NCI-H187 (cell line): ENCODE measurements around the gene USP9Y.
"Not testable (repeated sequence)": the region's sequence is repeated elsewhere in the genome, so short reads cannot be mapped to it uniquely, and the experiment has no call there.

Experiments used
- DNase-seq, 2 experiments: peaks; one replicate each; lab custom pipeline; 2025; lab: John Stamatoyannopoulos, UW

The USP9Y gene, protein sequence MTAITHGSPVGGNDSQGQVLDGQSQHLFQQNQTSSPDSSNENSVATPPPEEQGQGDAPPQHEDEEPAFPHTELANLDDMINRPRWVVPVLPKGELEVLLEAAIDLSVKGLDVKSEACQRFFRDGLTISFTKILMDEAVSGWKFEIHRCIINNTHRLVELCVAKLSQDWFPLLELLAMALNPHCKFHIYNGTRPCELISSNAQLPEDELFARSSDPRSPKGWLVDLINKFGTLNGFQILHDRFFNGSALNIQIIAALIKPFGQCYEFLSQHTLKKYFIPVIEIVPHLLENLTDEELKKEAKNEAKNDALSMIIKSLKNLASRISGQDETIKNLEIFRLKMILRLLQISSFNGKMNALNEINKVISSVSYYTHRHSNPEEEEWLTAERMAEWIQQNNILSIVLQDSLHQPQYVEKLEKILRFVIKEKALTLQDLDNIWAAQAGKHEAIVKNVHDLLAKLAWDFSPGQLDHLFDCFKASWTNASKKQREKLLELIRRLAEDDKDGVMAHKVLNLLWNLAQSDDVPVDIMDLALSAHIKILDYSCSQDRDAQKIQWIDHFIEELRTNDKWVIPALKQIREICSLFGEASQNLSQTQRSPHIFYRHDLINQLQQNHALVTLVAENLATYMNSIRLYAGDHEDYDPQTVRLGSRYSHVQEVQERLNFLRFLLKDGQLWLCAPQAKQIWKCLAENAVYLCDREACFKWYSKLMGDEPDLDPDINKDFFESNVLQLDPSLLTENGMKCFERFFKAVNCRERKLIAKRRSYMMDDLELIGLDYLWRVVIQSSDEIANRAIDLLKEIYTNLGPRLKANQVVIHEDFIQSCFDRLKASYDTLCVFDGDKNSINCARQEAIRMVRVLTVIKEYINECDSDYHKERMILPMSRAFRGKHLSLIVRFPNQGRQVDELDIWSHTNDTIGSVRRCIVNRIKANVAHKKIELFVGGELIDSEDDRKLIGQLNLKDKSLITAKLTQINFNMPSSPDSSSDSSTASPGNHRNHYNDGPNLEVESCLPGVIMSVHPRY (N-terminal part only)

DNA sequence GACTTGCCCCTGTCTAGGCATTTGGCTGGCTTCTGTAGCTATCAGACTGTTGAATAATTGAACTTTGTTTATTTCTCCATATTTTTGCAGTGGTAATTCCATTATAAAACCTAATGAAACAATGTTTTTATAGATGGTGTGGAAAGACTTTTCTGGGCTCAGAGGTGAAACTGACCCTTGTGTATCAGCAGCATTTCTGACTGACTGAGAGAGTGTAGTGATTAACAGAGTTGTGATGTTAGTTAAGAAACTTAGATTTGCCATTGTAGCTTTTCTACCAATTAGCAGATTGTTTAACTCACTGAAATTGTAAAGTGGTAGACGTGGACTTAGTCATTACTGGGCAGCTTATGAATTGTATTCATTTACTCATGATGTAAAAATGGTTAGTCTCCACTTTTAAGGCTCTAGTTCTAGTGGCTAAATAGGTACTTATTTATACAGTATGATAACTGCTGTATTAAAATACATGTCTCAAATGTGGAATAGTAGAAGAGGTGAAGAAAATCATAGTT is at the start of gene USP9Y:
USP9Y (plus strand) TSS at position 51 of the 515 bp plus-strand sequence. CDS start 8,217 bp downstream, outside the sequence.
- DNase-seq = no peak

DNA sequence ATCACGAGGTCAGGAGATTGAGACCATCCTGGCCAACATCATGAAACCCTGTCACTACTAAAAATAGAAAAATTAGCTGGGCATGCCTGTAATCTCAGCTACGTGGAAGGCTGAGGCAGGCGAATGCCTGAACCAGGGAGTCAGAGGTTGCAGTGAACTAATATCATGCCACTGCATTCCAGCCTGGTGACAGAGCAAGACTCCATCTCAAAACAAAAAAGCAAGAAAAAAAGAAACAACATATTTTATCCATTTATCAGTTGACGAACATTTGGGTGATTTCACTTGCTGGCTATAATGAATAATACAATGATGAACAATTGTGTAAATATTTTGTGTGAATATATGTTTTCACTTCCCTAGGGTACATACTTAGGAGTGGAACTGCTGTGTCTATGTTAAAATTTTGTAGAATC is 49.4 kb upstream of the USP9Y start:
- DNase-seq = no peak

DNA sequence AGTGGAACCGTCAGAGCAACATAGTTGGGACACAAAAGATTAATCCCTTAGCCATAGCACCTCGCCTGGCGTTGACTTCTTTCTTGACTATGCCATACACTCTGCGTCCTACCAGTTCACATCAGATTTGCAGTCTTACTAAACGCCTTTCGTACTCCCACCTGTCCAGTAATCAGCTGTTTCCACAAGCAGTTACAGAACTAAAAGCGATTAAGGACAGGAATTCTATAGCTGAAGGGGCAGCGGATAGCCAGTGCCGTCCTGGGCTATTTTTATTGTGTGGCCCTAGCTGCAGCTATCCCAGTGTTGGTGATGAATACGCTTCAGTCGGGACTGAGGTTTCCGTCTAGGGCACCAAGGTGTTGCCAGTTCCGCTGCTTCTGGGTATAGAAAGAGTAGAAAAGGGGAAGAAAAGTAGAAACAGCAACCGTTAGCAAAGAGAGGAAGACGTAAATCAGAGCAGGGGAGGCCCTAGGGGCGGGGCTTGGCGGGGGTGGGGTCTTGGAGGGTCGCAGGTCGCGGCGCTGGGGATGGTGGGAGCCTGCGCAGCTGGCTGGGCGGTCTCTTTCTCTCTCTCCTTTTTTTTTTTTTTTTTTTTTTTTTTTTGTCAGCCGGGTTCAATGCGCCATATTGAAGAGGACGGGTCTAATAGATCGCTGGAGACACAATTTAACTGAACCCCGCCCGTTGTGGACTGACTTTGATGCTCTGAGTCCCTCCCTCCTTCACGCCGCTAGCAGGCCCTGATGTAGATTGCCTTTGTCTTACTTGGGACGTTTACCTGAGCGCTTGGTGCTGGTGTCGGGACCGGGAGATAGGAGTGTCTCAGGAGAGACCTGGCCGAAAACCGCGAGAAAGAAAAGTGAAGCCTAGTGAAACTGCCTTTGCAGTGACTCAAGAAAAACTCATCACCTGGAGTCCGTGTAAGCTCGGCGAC is 39.0 kb upstream of the USP9Y start:
- no peak for DNase-seq

DNA sequence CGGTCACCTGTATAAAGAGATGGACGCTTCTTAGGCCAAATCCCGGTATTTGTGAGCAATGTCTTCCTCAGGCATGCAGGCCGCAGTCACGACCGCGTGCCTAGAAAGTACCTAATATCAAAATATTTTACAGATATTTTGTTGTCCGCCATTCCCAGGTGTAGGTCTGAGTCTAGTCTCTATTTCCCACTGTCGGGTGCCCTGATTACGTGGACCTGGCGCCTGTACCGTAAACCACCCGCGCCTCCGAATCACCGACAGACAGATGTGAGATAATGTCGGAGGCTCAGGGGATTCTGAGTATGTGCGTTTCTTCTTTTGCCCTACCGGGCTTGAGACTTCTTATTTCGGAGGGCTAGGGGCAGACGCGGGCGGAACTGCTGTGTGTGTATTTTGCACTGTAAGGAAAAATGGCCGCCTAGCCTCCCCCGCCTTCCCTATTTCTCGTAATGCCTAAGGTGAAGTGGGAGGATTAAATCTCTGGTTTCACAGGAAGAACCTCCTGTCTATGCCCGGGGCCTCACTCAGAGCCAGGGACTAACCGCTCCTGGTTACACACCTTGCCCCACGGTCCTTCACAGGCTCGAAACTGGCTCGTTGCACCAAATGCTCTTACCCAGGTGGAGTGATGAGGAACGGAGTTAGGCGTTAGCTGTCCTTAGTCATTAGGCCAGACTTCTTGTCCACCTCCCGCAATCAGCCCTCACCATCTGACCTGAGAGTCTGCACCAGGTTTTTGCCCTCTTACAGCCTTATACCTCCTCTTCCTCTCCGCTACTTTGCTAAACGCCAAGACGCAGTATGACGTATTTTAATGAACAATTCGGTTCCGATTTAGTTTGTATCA is 38.1 kb upstream of the USP9Y start:
- DNase-seq = no peak

DNA sequence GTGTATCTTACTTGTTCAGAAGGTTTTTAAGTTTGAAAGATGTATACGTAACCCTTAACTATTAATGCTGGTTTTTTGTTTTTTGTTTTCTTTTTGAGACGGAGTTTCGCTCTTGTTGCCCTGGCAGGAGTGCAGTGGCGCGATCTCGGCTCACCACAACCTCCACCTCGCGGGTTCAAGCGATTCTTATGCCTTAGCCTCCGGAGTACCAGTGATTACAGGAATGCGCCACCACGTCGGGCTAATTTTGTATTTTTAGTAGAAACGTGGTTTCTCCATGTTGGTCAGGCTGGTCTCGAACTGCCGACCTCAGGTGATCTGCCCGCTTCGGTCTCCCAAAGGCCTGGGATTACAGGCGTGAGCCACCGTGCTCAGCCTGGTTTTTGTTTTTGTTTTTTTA is 37.2 kb upstream of the USP9Y start:
- DNase-seq = not testable (repeated sequence)

DNA sequence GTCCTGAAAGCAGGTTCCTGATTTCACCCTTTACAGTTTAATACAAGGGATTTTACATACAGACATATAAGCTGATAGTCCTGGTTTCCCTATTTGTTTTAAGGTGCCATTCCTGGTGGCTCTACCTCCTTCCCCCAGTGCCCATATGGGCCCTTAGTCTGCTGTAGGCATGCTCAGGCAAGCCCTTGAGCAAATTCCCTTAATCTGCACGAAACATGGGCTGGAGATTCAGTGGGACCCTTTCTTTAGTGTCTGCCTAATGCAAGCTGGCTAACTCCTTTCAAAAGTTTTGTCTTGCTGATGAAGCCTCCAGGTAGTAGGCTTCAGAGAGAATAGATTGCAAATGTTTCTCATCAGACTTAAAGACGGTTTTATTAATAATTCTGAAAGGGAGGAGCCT is 22.9 kb upstream of the USP9Y start:
- no peak for DNase-seq

DNA sequence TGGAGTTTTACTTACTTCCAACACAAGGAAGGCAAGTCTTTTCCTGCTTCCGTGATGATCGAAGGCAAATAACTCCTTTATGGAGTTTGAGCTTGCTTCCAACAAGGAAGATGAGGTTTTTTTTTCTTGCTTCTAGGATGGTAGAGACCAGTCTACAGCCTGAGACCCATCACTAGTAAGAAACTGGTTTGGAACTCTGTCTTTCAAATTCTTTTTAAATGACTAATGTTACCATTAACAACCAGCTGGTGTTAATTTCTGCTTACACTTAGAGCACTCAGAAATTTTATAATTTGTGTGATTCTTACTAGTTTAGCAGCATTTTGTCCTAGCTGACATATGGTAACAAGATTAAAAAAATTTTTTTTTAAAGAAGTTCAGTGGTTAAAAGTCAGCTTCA is 19.5 kb upstream of the USP9Y start:
- DNase-seq = no peak

DNA sequence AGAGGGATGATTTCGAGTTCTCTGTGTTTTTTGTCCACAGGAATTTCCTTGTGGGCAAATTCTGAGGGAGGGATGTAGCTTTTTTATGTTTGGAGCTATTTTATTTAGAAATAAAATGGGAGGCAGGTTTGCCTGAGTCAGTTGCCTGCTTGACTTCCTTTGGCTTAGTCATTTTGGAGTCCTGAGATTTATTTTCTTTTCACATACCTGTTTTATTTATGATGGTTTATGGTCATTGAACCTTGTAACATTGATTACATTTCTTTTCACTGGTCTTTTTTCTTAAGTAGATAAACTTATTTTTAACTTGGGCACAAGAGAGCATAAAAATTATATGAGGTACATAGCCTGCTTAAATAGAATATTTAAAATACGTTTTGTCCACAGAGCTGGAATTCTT is 12.7 kb upstream of the USP9Y start:
- DNase-seq = no peak

DNA sequence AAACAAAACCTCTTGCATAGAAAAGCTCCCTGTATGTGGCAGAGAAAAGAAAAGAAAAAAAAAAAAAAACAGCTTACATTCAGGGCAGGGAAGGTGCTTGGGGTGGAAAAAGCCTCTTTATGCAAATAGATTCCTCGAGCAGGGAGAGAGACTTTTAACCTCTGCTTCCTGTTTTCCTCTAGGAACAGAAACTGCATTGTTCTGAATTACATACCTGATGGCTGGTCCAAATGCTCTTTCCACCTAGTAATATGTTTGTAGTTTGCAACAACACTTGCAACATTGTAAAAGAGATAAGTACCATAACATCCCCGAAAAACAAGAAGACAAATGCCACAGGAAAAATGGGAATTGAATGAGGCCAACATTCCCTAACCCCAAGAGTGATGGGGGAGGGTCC is 944 bp upstream of the USP9Y start:
- no peak for DNase-seq

DNA sequence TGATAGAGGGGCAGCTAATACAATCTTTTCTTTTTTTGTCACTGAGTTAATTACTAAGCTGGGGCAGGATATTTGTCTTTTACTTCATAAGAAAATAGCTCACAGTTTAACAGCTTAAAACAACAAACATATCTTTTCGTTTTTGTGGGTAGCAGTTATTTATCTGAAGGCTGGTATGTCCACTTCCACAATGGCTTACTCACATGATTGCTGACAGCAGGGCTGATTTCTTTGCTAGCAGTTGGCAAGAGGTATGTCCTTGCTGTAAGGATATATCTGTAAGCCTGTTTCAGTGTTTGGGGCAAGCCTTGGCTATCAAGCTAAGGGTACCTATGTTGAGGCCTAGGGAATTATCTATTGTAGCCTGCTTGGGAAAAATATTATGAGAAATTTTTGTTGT is 1.1 kb downstream of the USP9Y start:
- DNase-seq = no peak

DNA sequence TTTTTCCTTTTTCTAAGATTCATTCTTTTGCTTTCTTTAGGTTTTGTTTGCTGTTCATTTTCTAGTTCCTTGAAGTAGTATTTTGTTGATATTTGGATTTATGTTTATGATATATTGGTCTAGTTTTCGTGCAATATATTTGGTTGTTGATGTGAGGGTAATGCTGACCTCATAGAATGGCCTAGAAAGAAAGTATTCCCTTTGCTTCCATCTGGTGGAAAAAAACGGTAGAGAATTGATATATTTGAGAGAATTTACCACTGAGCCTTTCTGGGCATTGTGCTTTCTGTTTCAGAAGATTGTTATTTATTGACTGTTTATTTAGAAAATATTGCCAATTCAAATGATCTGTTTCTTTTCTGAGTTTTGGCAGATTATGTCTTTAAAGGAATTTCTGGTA is 9.4 kb downstream of the USP9Y start:
- DNase-seq = no peak

DNA sequence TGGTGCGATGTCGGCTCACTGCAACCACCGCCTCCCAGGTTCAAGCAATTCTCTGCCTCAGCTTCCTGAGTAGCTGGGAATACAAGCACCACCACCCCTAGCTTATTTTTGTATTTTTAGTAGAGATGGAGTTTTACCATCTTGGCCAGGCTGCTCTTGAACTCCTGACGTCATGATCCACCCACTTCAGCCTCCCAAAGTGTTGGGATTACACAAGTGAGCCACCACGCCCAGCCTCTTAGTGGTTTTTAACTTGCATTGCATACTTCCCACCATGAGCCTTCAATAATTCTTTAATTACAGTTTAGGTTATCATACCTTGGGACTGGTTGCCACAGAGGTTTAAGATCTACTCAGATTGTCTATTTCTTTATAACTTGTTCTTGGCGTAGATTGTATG is 14.3 kb downstream of the USP9Y start:
- DNase-seq = no peak

DNA sequence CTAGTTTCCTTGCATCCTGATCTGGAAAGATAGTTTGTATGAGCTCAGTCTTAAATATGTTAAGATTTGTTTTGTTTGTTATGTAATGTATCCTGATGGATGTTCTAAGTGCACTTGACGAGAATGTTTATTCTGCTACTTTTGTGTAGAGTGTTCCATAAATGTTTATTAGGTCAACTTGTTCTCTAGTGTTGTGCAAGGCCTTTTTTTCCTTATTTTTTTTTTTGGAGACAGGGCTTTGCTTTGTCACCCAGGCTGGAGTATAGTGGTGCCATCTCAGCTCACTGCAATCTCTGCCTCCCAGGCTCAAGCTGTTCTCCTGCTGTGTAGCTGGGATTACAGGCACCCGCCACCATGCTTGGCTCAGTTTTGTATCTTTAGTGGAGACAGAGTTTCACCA is 28.7 kb downstream of the USP9Y start:
- DNase-seq = no peak

DNA sequence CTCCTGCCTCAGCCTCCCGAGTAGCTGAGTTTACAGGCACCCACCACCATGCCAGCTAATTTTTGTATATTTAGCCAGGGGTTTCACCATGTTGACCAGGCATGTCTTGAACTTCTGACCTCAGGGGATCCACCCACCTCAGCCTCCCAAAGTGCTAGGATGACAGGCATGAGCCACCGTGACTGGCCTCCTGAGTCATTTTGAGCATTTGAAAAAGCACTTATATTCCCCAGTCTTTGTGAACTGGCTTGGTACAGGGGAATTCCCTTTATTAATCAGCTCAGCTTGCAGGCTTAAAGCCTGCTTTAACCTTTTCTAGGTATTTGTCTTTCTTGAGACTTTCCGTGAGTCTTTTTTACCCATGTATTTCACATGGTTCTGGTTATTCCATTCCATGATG is 32.6 kb downstream of the USP9Y start:
- DNase-seq = no peak

DNA sequence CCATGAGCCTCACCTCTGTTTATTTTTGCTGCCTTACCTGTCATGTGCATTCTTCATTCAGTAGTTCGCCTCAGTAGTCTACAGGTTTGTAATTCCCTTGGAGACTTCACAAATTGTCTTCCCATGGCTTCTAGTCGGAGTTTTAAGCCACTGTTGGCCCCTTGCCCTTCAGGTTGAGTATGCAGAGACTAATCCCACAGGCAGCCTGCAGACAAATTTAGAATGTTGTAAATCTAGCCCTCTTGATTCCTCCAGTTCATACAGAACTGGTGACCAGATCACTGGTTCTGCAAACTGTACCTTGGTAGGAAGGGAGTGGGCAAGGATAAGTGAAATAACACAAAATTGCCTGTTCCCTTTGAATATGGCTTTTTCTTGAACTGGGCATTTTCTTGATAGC is 33.0 kb downstream of the USP9Y start:
- no peak for DNase-seq

DNA sequence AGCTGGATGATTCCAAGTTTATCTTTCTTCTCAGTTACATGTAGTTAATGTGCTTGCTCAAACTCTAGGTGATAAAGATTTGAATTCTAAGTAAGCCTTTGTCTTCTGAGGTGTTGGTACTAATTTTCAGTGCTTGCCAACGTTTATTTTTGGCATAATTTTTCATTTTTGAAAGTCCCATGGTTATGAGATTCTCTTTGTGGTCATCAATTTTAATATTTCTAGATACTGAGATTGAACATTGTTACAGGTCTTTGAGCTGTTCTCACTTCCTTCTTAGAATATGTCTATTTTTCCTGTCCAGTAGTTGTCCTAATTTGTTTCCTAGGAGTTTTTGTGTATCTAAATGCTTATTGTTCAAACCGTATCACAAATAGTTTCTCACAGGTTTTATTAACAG is 40.4 kb downstream of the USP9Y start:
- DNase-seq = no peak

DNA sequence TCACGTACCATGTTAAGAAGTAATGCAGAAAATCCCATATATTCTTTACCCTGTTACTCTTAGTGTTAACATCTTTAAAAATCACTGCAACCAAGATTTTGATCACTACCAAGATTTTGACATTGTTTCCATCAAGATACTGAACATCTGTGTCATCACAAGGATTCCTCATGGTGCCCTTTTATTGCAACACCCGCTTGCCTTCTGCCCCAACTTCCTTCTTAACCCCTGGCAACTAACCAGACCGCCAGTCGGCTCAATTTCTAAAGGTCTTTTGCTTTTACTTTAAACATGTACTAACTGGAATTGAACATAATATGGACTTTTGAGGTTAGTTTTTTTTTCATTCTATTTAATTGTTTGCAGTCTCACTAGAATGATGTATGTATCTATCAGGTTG is 41.7 kb downstream of the USP9Y start:
- DNase-seq = no peak

DNA sequence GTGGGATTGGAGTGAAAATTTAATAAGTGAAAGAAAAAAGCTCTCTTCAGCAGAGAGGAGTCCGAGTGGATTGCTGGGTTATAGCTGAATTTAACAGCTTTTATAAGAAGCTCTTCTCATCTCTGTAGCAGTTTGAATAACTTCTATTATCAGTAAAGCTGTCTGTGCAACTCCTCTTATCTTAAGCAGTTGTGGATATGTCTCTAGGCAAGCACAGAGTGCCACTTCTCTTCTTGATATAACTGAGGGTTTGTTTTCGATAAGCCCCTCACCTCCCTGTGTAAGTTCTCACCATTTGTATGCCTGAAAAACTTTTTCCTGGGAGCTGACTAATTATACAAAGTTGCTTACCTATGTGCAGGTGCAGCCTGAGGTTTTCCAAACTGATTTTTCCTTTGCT is 43.1 kb downstream of the USP9Y start:
- DNase-seq = no peak

DNA sequence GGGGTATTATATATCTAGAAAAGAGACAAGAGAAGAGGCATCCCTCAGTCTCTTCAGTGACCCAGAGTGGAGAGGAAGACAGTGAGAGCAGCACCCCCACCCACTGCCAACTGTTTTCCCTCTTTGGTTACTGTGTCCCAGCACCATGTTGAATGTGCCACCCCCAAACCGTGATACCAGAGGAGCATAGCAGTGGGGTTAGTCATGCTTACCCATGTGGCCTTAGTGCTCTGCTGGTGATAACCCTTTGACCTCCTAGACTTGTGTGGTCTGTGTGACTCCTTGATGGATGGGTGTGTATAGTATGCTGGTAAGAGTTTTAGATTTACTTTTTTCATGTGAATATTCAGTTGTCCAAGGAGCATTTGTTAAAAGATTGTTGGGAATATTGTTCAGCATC is 48.3 kb downstream of the USP9Y start:
- DNase-seq = no peak

DNA sequence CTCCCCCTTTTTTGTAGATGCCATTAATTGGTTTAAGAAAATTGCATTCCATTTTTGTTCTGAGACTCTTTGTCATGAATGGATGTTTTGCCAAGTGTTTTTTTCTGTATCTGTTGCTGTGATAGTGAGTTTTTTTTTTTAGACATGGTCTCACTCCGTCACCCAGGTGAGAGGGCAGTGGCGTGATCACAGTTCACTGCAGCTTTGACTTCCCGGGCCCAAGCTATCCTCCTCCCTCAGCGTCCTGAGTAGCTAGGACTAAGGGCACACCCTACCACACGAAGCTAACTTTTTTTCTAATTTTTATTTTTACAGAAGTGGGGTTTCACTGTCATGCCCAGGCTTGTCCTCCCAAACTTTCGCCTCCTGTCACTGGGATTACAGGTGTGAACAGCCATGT is 51.8 kb downstream of the USP9Y start:
- DNase-seq = no peak

DNA sequence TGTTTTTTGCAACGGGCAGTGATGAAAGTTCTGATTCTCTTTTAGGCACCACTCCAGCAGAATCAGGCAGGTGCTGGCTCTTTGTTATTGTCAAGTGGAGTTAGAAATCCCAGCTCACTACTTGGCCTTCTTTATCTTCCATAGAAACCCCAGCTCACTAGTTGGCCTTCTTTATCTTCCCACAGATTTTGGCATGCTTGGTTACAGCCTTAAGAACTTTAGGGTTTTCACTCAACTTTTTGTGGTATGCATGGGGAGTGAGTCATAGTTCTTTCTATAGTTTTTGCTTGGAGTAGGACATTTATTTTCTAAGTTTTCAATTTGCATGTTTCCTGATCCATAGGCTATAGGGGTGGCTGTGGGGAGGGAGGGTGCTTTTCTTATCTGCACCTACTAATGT is 55.0 kb downstream of the USP9Y start:
- DNase-seq = no peak
